OCI-LY7 (cell line): ENCODE results near the gene NPB.

ENCODE experiments used
- EZH2phosphoT487 ChIP-seq: fragments of 200-600 bp; sonication (generic); IDR thresholded peaks from 2 replicates; pipeline ENCODE4 v1.6.1; 2018; ENCODE audit warnings: low read depth, borderline replicate concordance, mild to moderate bottlenecking, mixed run types, antibody characterized with exemption, low read length, moderate library complexity, mixed read lengths
- TF ChIP-seq, protein P1 (sequence below): fragments of 200-600 bp; sonication (generic); conservative IDR thresholded peaks from 2 replicates; pipeline ENCODE4 v1.5.1; 2014; ENCODE audit warnings: mild to moderate bottlenecking, antibody characterized with exemption, low read length, moderate library complexity, mixed read lengths

DNA sequence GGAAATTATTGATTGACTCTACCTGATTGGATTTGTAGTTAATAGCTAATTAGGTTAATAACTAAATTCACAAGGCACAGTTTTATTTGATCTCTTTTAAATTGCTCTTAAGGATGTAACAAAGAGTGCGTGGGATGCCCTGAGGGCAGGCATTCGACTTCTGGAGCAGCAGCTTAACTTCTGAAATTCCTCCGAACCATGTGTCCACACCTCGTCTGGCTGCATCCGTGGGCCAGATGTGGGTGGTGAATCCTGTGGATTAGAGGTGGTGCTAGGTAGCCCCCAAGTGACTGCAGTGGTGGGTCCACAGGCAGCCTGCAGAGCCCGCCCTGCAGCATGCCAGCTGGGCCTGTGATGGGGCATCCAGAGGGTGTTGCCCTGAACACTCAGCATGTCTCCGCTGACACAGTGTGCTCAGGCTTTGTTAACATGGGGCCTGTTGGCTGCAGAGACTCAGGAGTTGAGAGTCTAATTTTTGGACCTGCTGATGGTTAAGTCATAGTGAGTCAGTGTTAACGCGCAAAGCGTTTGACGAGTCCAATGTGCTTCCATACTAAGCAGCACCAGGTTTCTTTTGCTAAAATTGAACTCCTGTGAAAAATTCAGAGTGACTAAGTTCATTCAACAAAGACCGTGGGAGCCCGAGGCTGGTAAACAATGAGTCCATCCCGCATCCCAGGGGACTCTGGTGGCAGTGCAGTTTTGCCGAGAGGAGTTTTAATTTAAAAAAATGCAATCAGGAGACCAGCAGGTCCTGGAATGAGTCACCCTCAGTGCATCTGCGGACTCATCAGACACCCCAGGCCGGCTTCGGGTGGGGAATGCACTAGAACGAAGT is 3.8 kb upstream of the NPB start:
- TF ChIP-seq, protein P1, sequence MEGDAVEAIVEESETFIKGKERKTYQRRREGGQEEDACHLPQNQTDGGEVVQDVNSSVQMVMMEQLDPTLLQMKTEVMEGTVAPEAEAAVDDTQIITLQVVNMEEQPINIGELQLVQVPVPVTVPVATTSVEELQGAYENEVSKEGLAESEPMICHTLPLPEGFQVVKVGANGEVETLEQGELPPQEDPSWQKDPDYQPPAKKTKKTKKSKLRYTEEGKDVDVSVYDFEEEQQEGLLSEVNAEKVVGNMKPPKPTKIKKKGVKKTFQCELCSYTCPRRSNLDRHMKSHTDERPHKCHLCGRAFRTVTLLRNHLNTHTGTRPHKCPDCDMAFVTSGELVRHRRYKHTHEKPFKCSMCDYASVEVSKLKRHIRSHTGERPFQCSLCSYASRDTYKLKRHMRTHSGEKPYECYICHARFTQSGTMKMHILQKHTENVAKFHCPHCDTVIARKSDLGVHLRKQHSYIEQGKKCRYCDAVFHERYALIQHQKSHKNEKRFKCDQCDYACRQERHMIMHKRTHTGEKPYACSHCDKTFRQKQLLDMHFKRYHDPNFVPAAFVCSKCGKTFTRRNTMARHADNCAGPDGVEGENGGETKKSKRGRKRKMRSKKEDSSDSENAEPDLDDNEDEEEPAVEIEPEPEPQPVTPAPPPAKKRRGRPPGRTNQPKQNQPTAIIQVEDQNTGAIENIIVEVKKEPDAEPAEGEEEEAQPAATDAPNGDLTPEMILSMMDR = no peak
- no peak for TF ChIP-seq EZH2phosphoT487
